OCI-LY1 (cell line): Measurements from ENCODE around the gene DCAKD.
A peak's percentile ranks its signal among the peaks of the same experiment; 100 is the strongest.

ENCODE experiments used
- H2AFZ ChIP-seq: fragments of 200-600 bp; sonication (generic), shearing (Covaris generic); 2 replicates; pipeline ENCODE4 v1.6.0; 2014; ENCODE audit warnings: antibody characterized with exemption, mild to moderate bottlenecking, low read length
- H3F3A ChIP-seq: fragments of 200-600 bp; sonication (generic), shearing (Covaris generic); 2 replicates; pipeline ENCODE4 v1.6.0; 2014; ENCODE audit warnings: mild to moderate bottlenecking, antibody characterized with exemption, low read length, moderate library complexity; ENCODE audit not compliant: insufficient read depth
- H3K27ac ChIP-seq: fragments of 200-600 bp; sonication (generic); 2 replicates; pipeline ENCODE4 v1.5.1; 2014; ENCODE audit warnings: low read length, mixed run types, mild to moderate bottlenecking, low read depth; ENCODE audit not compliant: poor library complexity, severe bottlenecking
- H3K27me3 ChIP-seq: fragments of 200-600 bp; sonication (generic); 2 replicates; pipeline ENCODE4 v1.6.0; 2014; ENCODE audit warnings: antibody characterized with exemption, mild to moderate bottlenecking, low read length, moderate library complexity; ENCODE audit not compliant: insufficient read depth
- H3K36me3 ChIP-seq: fragments of 200-600 bp; sonication (generic); 2 replicates; pipeline ENCODE4 v1.6.1; 2014; ENCODE audit warnings: mild to moderate bottlenecking, antibody characterized with exemption, low read length, moderate library complexity, mixed read lengths; ENCODE audit not compliant: insufficient read depth
- H3K4me1 ChIP-seq: fragments of 200-600 bp; sonication (generic); 2 replicates; pipeline ENCODE4 v1.5.1; 2014; ENCODE audit warnings: mild to moderate bottlenecking, low read length, moderate library complexity; ENCODE audit not compliant: insufficient read depth, severe bottlenecking
- H3K4me2 ChIP-seq: fragments of 200-600 bp; sonication (generic), shearing (Covaris generic); 2 replicates; pipeline ENCODE4 v1.6.1; 2014; ENCODE audit warnings: low read length
- H3K4me3 ChIP-seq: fragments of 200-600 bp; sonication (generic); 2 replicates; pipeline ENCODE4 v1.5.1; 2014; ENCODE audit warnings: low read length, low read depth, mild to moderate bottlenecking, mixed read lengths; ENCODE audit not compliant: poor library complexity, severe bottlenecking
- H3K79me2 ChIP-seq: fragments of 200-600 bp; shearing (Covaris generic); 2 replicates; pipeline ENCODE4 v1.6.1; 2016; ENCODE audit warnings: mixed run types, low read length, mixed read lengths; ENCODE audit not compliant: insufficient read depth
- H3K9ac ChIP-seq: fragments of 200-600 bp; sonication (generic), shearing (Covaris generic); 2 replicates; pipeline ENCODE4 v1.6.1; 2014; ENCODE audit warnings: mild to moderate bottlenecking, low read length, mixed read lengths
- H3K9me2 ChIP-seq: fragments of 200-600 bp; sonication (generic), shearing (Covaris generic); 2 replicates; pipeline ENCODE4 v1.6.1; 2014; ENCODE audit warnings: low read depth, mild to moderate bottlenecking, low read length, mixed read lengths
- H3K9me3 ChIP-seq: fragments of 200-600 bp; shearing (Covaris generic); 2 replicates; pipeline ENCODE4 v1.6.1; 2014; ENCODE audit warnings: low read length, mixed read lengths
- H4K20me1 ChIP-seq: fragments of 200-600 bp; sonication (generic), shearing (Covaris generic); 2 replicates; pipeline ENCODE4 v1.6.0; 2016; ENCODE audit warnings: mild to moderate bottlenecking, low read length; ENCODE audit not compliant: insufficient read depth
- EZH2 ChIP-seq: fragments of 200-600 bp; sonication (generic), shearing (Covaris generic); IDR thresholded peaks from 2 replicates; pipeline ENCODE4 v1.8.0; 2017; ENCODE audit warnings: borderline replicate concordance, mixed run types, mild to moderate bottlenecking, antibody characterized with exemption, low read length, moderate library complexity, mixed read lengths
- TF ChIP-seq, protein P1 (sequence below): fragments of 200-600 bp; sonication (generic), shearing (Covaris generic); IDR thresholded peaks from 2 replicates; pipeline ENCODE4 v1.5.1; 2017; ENCODE audit warnings: mild to moderate bottlenecking, antibody characterized with exemption, low read length, moderate library complexity, mixed read lengths

Gene DCAKD

DNA sequence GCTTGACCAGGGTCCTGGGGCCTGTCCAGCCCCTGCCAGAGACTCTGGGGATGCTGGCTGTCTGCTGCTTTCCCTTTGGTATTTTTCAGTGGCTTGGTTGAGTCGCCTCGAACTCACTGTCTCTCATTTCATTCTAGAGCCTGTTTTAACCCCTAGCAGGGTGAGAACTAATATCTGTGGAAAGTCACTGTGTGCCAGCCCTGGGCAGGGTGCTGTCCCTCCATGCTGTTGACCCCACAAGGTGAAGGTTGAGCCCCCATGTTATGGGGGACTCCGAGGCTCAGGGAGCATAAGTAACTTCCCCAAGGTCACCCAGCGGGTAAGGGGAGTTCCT is 33.0 kb downstream of the DCAKD start:
- TF ChIP-seq, protein P1, sequence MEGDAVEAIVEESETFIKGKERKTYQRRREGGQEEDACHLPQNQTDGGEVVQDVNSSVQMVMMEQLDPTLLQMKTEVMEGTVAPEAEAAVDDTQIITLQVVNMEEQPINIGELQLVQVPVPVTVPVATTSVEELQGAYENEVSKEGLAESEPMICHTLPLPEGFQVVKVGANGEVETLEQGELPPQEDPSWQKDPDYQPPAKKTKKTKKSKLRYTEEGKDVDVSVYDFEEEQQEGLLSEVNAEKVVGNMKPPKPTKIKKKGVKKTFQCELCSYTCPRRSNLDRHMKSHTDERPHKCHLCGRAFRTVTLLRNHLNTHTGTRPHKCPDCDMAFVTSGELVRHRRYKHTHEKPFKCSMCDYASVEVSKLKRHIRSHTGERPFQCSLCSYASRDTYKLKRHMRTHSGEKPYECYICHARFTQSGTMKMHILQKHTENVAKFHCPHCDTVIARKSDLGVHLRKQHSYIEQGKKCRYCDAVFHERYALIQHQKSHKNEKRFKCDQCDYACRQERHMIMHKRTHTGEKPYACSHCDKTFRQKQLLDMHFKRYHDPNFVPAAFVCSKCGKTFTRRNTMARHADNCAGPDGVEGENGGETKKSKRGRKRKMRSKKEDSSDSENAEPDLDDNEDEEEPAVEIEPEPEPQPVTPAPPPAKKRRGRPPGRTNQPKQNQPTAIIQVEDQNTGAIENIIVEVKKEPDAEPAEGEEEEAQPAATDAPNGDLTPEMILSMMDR: no peak
- no peak for TF ChIP-seq EZH2
- H3K9ac ChIP-seq: peak overlapping the region; percentile 55; the same call in 1 of the 2 replicates
- H3K36me3 ChIP-seq: no peaks in the 10 kb centered on the region; the same call in 1 of the 2 replicates
- H3K9me2 ChIP-seq: no peaks in the 10 kb centered on the region
- H3F3A ChIP-seq: no peaks in the 10 kb centered on the region
- H3K27me3 ChIP-seq: peaks cover 27% of the 10 kb centered on the region
- no peaks in the 10 kb centered on the region for H4K20me1 ChIP-seq
- H3K27ac ChIP-seq: no peak overlapping the region
- H3K79me2 ChIP-seq: no peaks in the 10 kb centered on the region
- H2AFZ ChIP-seq: no peak overlapping the region
- H3K9me3 ChIP-seq: no peaks in the 10 kb centered on the region
- H3K4me3 ChIP-seq: peak overlapping the region; percentile 56
- H3K4me1 ChIP-seq: peaks cover 25% of the 10 kb centered on the region
- H3K4me2 ChIP-seq: peak overlapping the region; percentile 85

DNA sequence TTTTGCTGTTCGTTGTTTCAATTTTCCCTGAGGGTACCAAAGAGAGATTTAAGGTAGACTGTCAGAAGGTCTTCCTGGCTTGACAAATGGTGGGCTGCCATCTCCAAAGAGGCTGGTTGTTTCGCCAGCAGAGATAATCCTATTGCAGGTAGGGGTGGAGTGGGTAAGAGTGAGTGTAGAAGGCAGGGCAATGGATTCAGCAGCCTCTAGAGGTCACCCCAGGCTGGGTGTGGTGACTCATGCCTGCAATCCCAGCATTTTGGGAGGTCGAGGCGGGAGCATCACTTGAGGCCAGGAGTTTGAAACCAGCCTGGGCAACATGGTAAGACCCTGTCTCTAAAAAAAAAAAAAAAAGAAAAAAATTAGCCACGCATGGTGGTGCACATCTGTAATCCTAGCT is 34.6 kb downstream of the DCAKD start:
- Histone ChIP-seq H3K4me2 (no peak overlapping the region), H4K20me1 (no peaks in the 10 kb centered on the region), H3K4me1 (peaks cover 16% of the 10 kb centered on the region), H3K9me2 (no peaks in the 10 kb centered on the region), H3K36me3 (no peaks in the 10 kb centered on the region), H2AFZ (no peak overlapping the region), H3K79me2 (no peaks in the 10 kb centered on the region), H3K27me3 (peaks cover 27% of the 10 kb centered on the region), H3K9me3 (no peaks in the 10 kb centered on the region), H3K4me3 (no peak overlapping the region), H3K27ac (no peak overlapping the region), H3F3A (no peaks in the 10 kb centered on the region), H3K9ac (no peak overlapping the region)
- TF ChIP-seq, protein P1: peak; percentile 42; the same call in 1 of the 2 replicates
- no peak for TF ChIP-seq EZH2

GRCh38 chr17:45016237-45016636 is 35.2 kb downstream of the DCAKD start:
- no peaks in the 10 kb centered on the region for H3K36me3 ChIP-seq
- H3K9me3 ChIP-seq: no peaks in the 10 kb centered on the region
- H3K4me1 ChIP-seq: peaks cover 11% of the 10 kb centered on the region
- peaks cover 22% of the 10 kb centered on the region for H3K27me3 ChIP-seq
- no peak overlapping the region for H3K9ac ChIP-seq
- H3K9me2 ChIP-seq: no peaks in the 10 kb centered on the region
- H4K20me1 ChIP-seq: no peaks in the 10 kb centered on the region
- H3K4me2 ChIP-seq: no peak overlapping the region
- no peaks in the 10 kb centered on the region for H3F3A ChIP-seq
- no peak overlapping the region for H2AFZ ChIP-seq
- H3K27ac ChIP-seq: no peak overlapping the region
- TF ChIP-seq EZH2: no peak
- TF ChIP-seq, protein P1: no peak
- no peak overlapping the region for H3K4me3 ChIP-seq
- H3K79me2 ChIP-seq: no peaks in the 10 kb centered on the region
